ENCODE measurements around the gene KCNJ16. TPM values are rescaled to one million over a fixed set of nuclear protein-coding genes. Genes with fewer than 3 reads are reported as not detected.

KCNJ16 gene
- under 0.01 TPM in 1 of 2 replicates, not detected in the other for total RNA-seq

DNA sequence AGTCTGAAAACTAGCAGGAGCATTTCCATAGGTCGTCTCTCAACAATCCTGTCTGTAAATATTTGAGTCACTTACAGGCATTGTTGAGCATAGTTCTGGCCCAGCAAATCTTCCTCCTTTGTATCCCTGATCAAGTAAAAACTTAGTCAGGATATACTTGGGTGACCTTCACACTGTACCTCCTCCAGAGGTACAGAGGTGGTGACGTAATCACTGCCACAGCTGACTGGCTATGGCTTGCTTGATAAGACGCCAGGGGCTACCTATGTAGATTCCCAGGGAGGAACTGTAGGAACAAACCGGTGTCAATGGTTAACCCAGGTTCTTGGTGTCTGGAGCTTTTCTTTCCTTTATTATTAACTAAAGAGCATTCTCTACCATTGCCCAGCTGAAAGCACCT, at the start of gene KCNJ16:
TSS of gene KCNJ16 (plus strand) at position 270 of the 400 bp plus-strand sequence. CDS start 56,863 bp downstream, outside the sequence.

DNA sequence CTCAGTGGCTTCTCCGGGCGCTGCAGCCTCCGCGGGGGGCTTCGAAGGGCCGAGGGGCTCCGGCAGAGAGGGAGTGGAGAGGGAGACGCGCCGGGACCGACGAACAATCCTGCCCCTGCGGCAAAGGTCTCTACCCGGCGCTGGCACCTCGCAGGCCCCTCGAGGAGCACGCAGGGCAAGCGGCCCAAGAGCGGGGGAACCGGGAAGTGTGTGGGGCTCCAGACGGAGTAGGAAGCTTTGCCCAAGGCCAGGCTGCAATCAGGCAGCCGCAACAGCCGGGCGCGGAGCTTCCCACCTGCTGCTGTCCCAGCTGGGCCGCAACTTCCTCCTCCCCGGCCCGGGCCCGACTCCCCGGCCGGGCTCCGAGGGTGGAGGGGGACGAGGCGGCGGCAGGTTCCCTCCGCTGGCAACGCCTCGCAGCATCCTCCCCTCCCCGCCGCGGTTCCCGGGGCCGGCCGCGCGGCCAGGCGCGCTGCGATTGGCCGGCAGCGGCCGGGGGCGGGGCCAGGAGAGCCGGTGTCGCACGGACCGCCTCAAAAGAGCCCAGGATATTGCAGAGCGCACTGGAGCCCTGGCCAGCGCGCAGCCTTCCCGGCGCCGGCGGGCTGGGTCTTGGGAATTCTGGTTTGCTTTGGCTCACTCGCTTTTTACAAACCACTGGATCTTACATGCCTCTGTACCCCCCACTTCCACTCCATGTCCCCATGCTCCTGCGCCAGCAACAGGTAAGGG, 94.1 kb downstream of the KCNJ16 start, which contains the start of gene KCNJ2:
TSS of gene KCNJ2 (plus strand) at position 556 of the 732 bp plus-strand sequence. CDS start 5,508 bp downstream, outside the sequence.

Other genes starting within 250 kb of the KCNJ16 start
- 0.34 and 0.43 TPM in 2 replicates for gene KCNJ2, start 94.3 kb downstream of the KCNJ16 start, total RNA-seq

Data from dermis lymphatic vessel endothelial cell (primary cell).